Lower lobe of right lung (tissue), 2 donors: ENCODE results near the gene OR2Z1. TPM values are rescaled to one million over a fixed set of nuclear protein-coding genes. Genes with fewer than 3 reads are reported as not detected.

ENCODE experiments used
- ATAC-seq, 2 donors: fragments of 200-7000 bp; cut with Tn5 transposase; one replicate each; pipeline ENCODE4 v1.9.1; 2020 to 2022; ENCODE audit warnings: mild to moderate bottlenecking in 2 of 2, moderate library complexity in 2 of 2
- DNase-seq: peaks from one replicate; pipeline ENCODE4 v3.0.0-alpha.2; 2020
- H3K27ac ChIP-seq: fragments of 200-600 bp; one replicate; pipeline ENCODE4 v1.8.0; 2022
- H3K27me3 ChIP-seq: fragments of 200-600 bp; one replicate; pipeline ENCODE4 v1.8.0; 2022; ENCODE audit warnings: low read depth
- H3K36me3 ChIP-seq: fragments of 200-600 bp; one replicate; pipeline ENCODE4 v1.8.0; 2022; ENCODE audit warnings: mild to moderate bottlenecking
- H3K4me1 ChIP-seq: fragments of 200-600 bp; one replicate; pipeline ENCODE4 v1.8.0; 2022
- H3K4me3 ChIP-seq: fragments of 200-600 bp; one replicate; pipeline ENCODE4 v1.8.0; 2022; ENCODE audit warnings: mild to moderate bottlenecking
- H3K9me3 ChIP-seq: fragments of 200-600 bp; one replicate; pipeline ENCODE4 v1.8.0; 2022
- CTCF ChIP-seq: fragments of 200-600 bp; IDR thresholded peaks from one replicate; pipeline ENCODE4 v1.8.0; 2022; ENCODE audit warnings: antibody characterized with exemption, mild to moderate bottlenecking
- intact Hi-C: fragments of 100-400 bp; cut with DNase I; formaldehyde crosslinking; loops from one replicate; pipeline ENCODE4 v1.11.0; 2022
- total RNA-seq: library from RNA; stranded (reverse); fragmentation: NEBNext Ultra II Directional; extraction: Animal tissue kit (Norgen Biotek cat#: 25700); gene quantifications from one replicate; pipeline ENCODE4 v1.2.1, GENCODE V29; 2021
- donor health status: DM: no; HTN: yes; CAD: no; lungs with severe emphysema.

The OR2Z1 gene
- total RNA-seq, 1 donor from 2014 or later = not detected

GRCh38 chr19:8688930-8689329, 32.5 kb upstream of the OR2Z1 start:
- DNase-seq (no peak), ATAC-seq (no peak)
- H3K4me1 ChIP-seq = no peaks in the 10 kb centered on the region
- peaks cover 13% of the 10 kb centered on the region for H3K27me3 ChIP-seq
- no peaks in the 10 kb centered on the region for H3K36me3 ChIP-seq
- intact Hi-C loops = no loop called here
- no peak overlapping the region for H3K4me3 ChIP-seq
- H3K27ac ChIP-seq = no peak overlapping the region
- no peak for TF ChIP-seq CTCF
- H3K9me3 ChIP-seq = no peaks in the 10 kb centered on the region

- no peak for DNase-seq
Measured at GRCh38 chr19:8690753-8691539, 30.5 kb upstream of the OR2Z1 start.

GRCh38 chr19:8695501-8695900, 25.9 kb upstream of the OR2Z1 start:
- Histone ChIP-seq H3K36me3 (no peaks in the 10 kb centered on the region), H3K4me3 (no peak overlapping the region), H3K27me3 (peaks cover 21% of the 10 kb centered on the region), H3K4me1 (no peaks in the 10 kb centered on the region), H3K27ac (no peak overlapping the region), H3K9me3 (no peaks in the 10 kb centered on the region)
- DNase-seq (no peak), ATAC-seq (no peak)
- intact Hi-C loops = no loop called here
- TF ChIP-seq CTCF = no peak

More at GRCh38 chr19:8690753-8691539, 30.5 kb upstream of the OR2Z1 start:
- Histone ChIP-seq H3K4me1 (no peaks in the 10 kb centered on the region), H3K36me3 (no peaks in the 10 kb centered on the region), H3K27ac (no peak overlapping the region), H3K9me3 (no peaks in the 10 kb centered on the region), H3K27me3 (peaks cover 12% of the 10 kb centered on the region), H3K4me3 (no peak overlapping the region)
- intact Hi-C loops = no loop called here
- no peak for ATAC-seq
- TF ChIP-seq CTCF = no peak

- TF ChIP-seq CTCF = no peak
- intact Hi-C loops = no loop called here
Measured at GRCh38 chr19:8695911-8696310, 25.5 kb upstream of the OR2Z1 start.

GRCh38 chr19:8696993-8697392, 24.4 kb upstream of the OR2Z1 start:
- no peak for TF ChIP-seq CTCF
- DNase-seq (no peak), ATAC-seq (no peak)
- no peak overlapping the region for H3K27ac ChIP-seq
- intact Hi-C loops = no loop called here
- no peaks in the 10 kb centered on the region for H3K9me3 ChIP-seq
- H3K4me3 ChIP-seq = no peak overlapping the region
- peaks cover 24% of the 10 kb centered on the region for H3K27me3 ChIP-seq
- H3K4me1 ChIP-seq = no peaks in the 10 kb centered on the region
- no peaks in the 10 kb centered on the region for H3K36me3 ChIP-seq

More at GRCh38 chr19:8695911-8696310, 25.5 kb upstream of the OR2Z1 start:
- Histone ChIP-seq H3K9me3 (no peaks in the 10 kb centered on the region), H3K4me3 (no peak overlapping the region), H3K27ac (no peak overlapping the region), H3K27me3 (peaks cover 24% of the 10 kb centered on the region), H3K4me1 (no peaks in the 10 kb centered on the region), H3K36me3 (no peaks in the 10 kb centered on the region)
- ATAC-seq (no peak), DNase-seq (no peak)
